Keratinocyte (primary cell): ENCODE data around the gene TROAP. TPM values are rescaled to one million over a fixed set of nuclear protein-coding genes. Genes with fewer than 3 reads are reported as not detected.
A peak's percentile ranks its signal among the peaks of the same experiment; 100 is the strongest.
"Not testable (repeated sequence)": the region's sequence is repeated elsewhere in the genome, so short reads cannot be mapped to it uniquely, and the experiment has no call there.

Experiments used
- DNase-seq: peaks from one replicate; pipeline ENCODE4 v3.0.0-alpha.2; 2011; ENCODE audit warnings: low read depth, missing footprints, low spot score
- FAIRE-seq: peaks from 2 replicates; lab custom pipeline; 2011; peaks lifted over from hg19 to GRCh38; lab: Jason Lieb, UNC
- H2AFZ ChIP-seq: 2 replicates; pipeline ENCODE4 v1.6.0; 2012; ENCODE audit warnings: low read length, control low read depth, inconsistent platforms; ENCODE audit not compliant: control insufficient read depth
- H3K27ac ChIP-seq: 2 replicates; pipeline ENCODE4 v1.5.1; 2011; ENCODE audit warnings: low read length; ENCODE audit not compliant: control insufficient read depth, insufficient read depth
- H3K27me3 ChIP-seq: 3 replicates; pipeline ENCODE4 v1.6.0; 2011; ENCODE audit warnings: low read length; ENCODE audit not compliant: control insufficient read depth, insufficient read depth; ENCODE audit errors: extremely low read depth
- H3K36me3 ChIP-seq, 2 experiments: 2 replicates in 1 of 2; 3 replicates in 1 of 2; pipeline ENCODE4 v1.5.1; 2011; ENCODE audit warnings: low read length in 2 of 2, mild to moderate bottlenecking in 1 of 2; ENCODE audit not compliant: control insufficient read depth in 2 of 2, insufficient read depth in 2 of 2; ENCODE audit errors: extremely low read depth in 1 of 2
- H3K4me1 ChIP-seq: 3 replicates; pipeline ENCODE4 v1.5.1; 2011; ENCODE audit warnings: low read length; ENCODE audit not compliant: control insufficient read depth, insufficient read depth; ENCODE audit errors: extremely low read depth
- H3K4me2 ChIP-seq: 3 replicates; pipeline ENCODE4 v1.6.0; 2011; ENCODE audit warnings: low read depth, low read length; ENCODE audit not compliant: control insufficient read depth, insufficient read depth; ENCODE audit errors: extremely low read depth
- H3K4me3 ChIP-seq, 3 experiments: fragments of 200-600 bp in 1 of 3; sonication (generic) in 1 of 3; 2 replicates in 2 of 3; 3 replicates in 1 of 3; pipeline ENCODE4 v1.5.1; 2011 to 2016; ENCODE audit warnings: low read length in 3 of 3, mild to moderate bottlenecking in 3 of 3, control low read depth in 2 of 3, inconsistent platforms in 1 of 3, low read depth in 1 of 3, mixed read lengths in 1 of 3, mixed run types in 1 of 3, moderate library complexity in 1 of 3; ENCODE audit not compliant: control insufficient read depth in 2 of 3, insufficient read depth in 2 of 3; ENCODE audit errors: extremely low read depth in 1 of 3
- H3K79me2 ChIP-seq: 2 replicates; pipeline ENCODE4 v1.6.0; 2012; ENCODE audit warnings: low read length; ENCODE audit not compliant: control insufficient read depth, insufficient read depth
- H3K9ac ChIP-seq: 3 replicates; pipeline ENCODE4 v1.6.0; 2011; ENCODE audit warnings: low read length; ENCODE audit not compliant: control insufficient read depth, insufficient read depth; ENCODE audit errors: extremely low read depth
- H3K9me1 ChIP-seq: 3 replicates; pipeline ENCODE4 v1.6.0; 2011; ENCODE audit warnings: low read length; ENCODE audit not compliant: control insufficient read depth, insufficient read depth; ENCODE audit errors: extremely low read depth
- H3K9me3 ChIP-seq: 2 replicates; pipeline ENCODE4 v1.5.1; 2012; ENCODE audit warnings: low read depth, low read length; ENCODE audit not compliant: control insufficient read depth
- H4K20me1 ChIP-seq: 3 replicates; pipeline ENCODE4 v1.6.0; 2011; ENCODE audit warnings: low read length; ENCODE audit not compliant: control insufficient read depth, insufficient read depth; ENCODE audit errors: extremely low read depth
- CTCF ChIP-seq, 3 experiments: IDR thresholded peaks in 1 of 3; conservative IDR thresholded peaks in 1 of 3; optimal IDR thresholded peaks in 1 of 3; 2 replicates in 2 of 3; 3 replicates in 1 of 3; pipeline versions ENCODE3 to v1.5.1; 2011; ENCODE audit warnings: low read length in 3 of 3, mild to moderate bottlenecking in 3 of 3, moderate library complexity in 2 of 3, control low read depth in 1 of 3, inconsistent platforms in 1 of 3; ENCODE audit not compliant: insufficient read depth in 2 of 3; ENCODE audit errors: extremely low read depth in 1 of 3
- EZH2 ChIP-seq: IDR thresholded peaks from one replicate; pipeline ENCODE4 v1.6.1; 2012; ENCODE audit warnings: inconsistent platforms, mild to moderate bottlenecking, low read length, moderate library complexity
- dilution Hi-C: fragments of 300-500 bp; cut with MboI; formaldehyde crosslinking; loops from one replicate; pipeline ENCODE4 v1.7.0; 2020; ENCODE audit warnings: low sequenced_read_pairs; ENCODE audit not compliant: extremely low pct_ligation_motif_present
- polyA plus RNA-seq, 5 experiments: library from polyadenylated mRNA; depleted of rRNA in 3 of 5; stranded (reverse) in 3 of 5; stranded (forward) in 1 of 5; unstranded in 1 of 5; fragments of >200 nt; gene quantifications; 1 replicate in 1 of 5; 2 replicates in 3 of 5; 3 replicates in 1 of 5; pipeline versions ENCODE4 v1.2.1 to v1.2.3, GENCODE V29; 2011 to 2012; ENCODE audit warnings: missing spikeins in 2 of 5, low read depth in 1 of 5, low replicate concordance in 1 of 5

TROAP gene
- polyA plus RNA-seq, 1 donor (not counting 4 experiments of a cell fraction or from before 2014, with no cell fraction given) = 14.1 TPM

DNA sequence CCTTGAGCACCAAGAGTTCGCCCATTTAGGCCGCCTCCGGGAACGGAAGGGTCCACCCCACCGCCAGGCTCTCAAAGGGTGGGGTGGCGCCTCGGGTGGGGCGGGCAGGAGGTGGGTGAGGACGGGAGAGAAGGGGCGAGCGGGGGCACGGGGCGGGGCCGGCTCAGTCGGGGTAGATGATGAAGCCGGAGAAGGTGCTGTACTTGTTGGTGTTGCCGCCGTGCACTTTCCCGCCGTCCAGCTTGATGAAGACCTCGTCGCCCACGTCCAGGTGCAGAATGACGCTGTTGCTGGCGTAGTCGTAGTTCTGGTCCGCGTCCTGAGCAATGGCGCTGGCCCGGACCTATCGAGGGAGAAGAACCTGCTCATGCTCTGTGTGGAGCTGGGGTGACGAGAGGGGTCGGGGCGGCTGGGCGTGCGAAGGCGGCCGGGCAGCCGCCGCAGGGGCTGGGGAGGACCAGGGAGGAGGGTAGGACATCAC is 9.9 kb downstream of the TROAP start:
- peak overlapping the region in 1 of 3 experiments; percentile 14 for H3K4me3 ChIP-seq
- TF ChIP-seq CTCF (optimal IDR thresholded peaks at IDR 0.05 in 1 of 3, IDR thresholded peaks at IDR 0.05 in 1 of 3, conservative IDR thresholded peaks at IDR 0.05 in 1 of 3; ENCODE audit: extremely low read depth in 1 of 3, insufficient read depth in 2 of 3, low read length in 3 of 3) (no peak), EZH2 (no peak)
- peaks cover 13% of the 10 kb centered on the region for H3K27me3 ChIP-seq
- no peak for DNase-seq
- no peaks in the 10 kb centered on the region for H3K79me2 ChIP-seq
- no peak for FAIRE-seq
- dilution Hi-C loops = no loop called here
- H4K20me1 ChIP-seq = no peaks in the 10 kb centered on the region
- H3K36me3 ChIP-seq = peaks cover 2 to 13% of the 10 kb centered on the region in 2 experiments
- no peak overlapping the region for H3K27ac ChIP-seq
- peak overlapping the region; percentile 48 for H3K4me2 ChIP-seq
- peaks cover 11% of the 10 kb centered on the region for H3K4me1 ChIP-seq
- no peaks in the 10 kb centered on the region for H3K9me3 ChIP-seq
- no peaks in the 10 kb centered on the region for H3K9me1 ChIP-seq
- no peak overlapping the region for H3K9ac ChIP-seq
- peak overlapping the region; percentile 49 for H2AFZ ChIP-seq

- H3K9me1 ChIP-seq, H3K9me3 ChIP-seq, H2AFZ ChIP-seq, DNase-seq, H3K9ac ChIP-seq, dilution Hi-C loops, H3K79me2 ChIP-seq, FAIRE-seq, H3K27ac ChIP-seq, H3K4me3 ChIP-seq, H4K20me1 ChIP-seq, H3K4me2 ChIP-seq: not testable (repeated sequence)
- peaks cover 11% of the 10 kb centered on the region for H3K4me1 ChIP-seq
- peaks cover 2 to 13% of the 10 kb centered on the region in 2 experiments for H3K36me3 ChIP-seq
- H3K27me3 ChIP-seq = peaks cover 16% of the 10 kb centered on the region
Measured at GRCh38 chr12:49333778-49334177, 10.7 kb downstream of the TROAP start.

GRCh38 chr12:49334226-49334625 is 11.2 kb downstream of the TROAP start:
- Histone ChIP-seq H3K4me3 (no peak overlapping the region), H3K9me3 (no peaks in the 10 kb centered on the region), H3K27ac (no peak overlapping the region), H3K4me1 (peaks cover 11% of the 10 kb centered on the region), H3K27me3 (peaks cover 16% of the 10 kb centered on the region), H3K36me3 (peaks cover under 1 to 11% of the 10 kb centered on the region in 2 experiments), H3K9ac (no peak overlapping the region), H3K4me2 (no peak overlapping the region), H3K9me1 (no peaks in the 10 kb centered on the region), H2AFZ (no peak overlapping the region), H3K79me2 (no peaks in the 10 kb centered on the region), H4K20me1 (no peaks in the 10 kb centered on the region)
- no peak for TF ChIP-seq CTCF (optimal IDR thresholded peaks at IDR 0.05 in 1 of 3, IDR thresholded peaks at IDR 0.05 in 1 of 3, conservative IDR thresholded peaks at IDR 0.05 in 1 of 3; ENCODE audit: extremely low read depth in 1 of 3, insufficient read depth in 2 of 3, low read length in 3 of 3)
- no peak for TF ChIP-seq EZH2
- no peak for FAIRE-seq
- dilution Hi-C loops = no loop called here
- no peak for DNase-seq
